DND-41 (cell line): ENCODE measurements around the gene PRXL2B.

Experiments
- ATAC-seq: fragments of 200-7000 bp; cut with Tn5 transposase; 3 replicates; pipeline ENCODE4 v1.9.1; 2021; ENCODE audit warnings: low read depth; ENCODE audit not compliant: insufficient read depth
- DNase-seq: peaks from one replicate; pipeline ENCODE4 v3.0.0-alpha.2; 2020
- H2AFZ ChIP-seq: 2 replicates; pipeline ENCODE4 v1.6.0; 2012; ENCODE audit warnings: low read depth, low read length
- H3K27ac ChIP-seq: 2 replicates; pipeline ENCODE4 v1.5.1; 2012; ENCODE audit warnings: low read length, inconsistent platforms
- H3K27me3 ChIP-seq: fragments of 200-600 bp; sonication (generic); 2 replicates; pipeline ENCODE4 v1.6.0; 2012; ENCODE audit warnings: low read length, mild to moderate bottlenecking, inconsistent platforms; ENCODE audit not compliant: insufficient read depth, poor library complexity
- H3K36me3 ChIP-seq: 2 replicates; pipeline ENCODE4 v1.5.1; 2012; ENCODE audit warnings: low read length, inconsistent platforms; ENCODE audit not compliant: insufficient read depth
- H3K4me1 ChIP-seq: 2 replicates; pipeline ENCODE4 v1.5.1; 2012; ENCODE audit warnings: mild to moderate bottlenecking, low read length; ENCODE audit not compliant: insufficient read depth
- H3K4me2 ChIP-seq: 2 replicates; pipeline ENCODE4 v1.6.0; 2012; ENCODE audit warnings: mild to moderate bottlenecking, moderate library complexity, low read length, inconsistent platforms; ENCODE audit not compliant: insufficient read depth
- H3K4me3 ChIP-seq, 2 experiments: fragments of 200-600 bp in 1 of 2; shearing (Covaris generic) in 1 of 2; 2 replicates each; pipeline ENCODE4 v1.5.1; 2012 to 2016; ENCODE audit warnings: inconsistent platforms in 2 of 2, low read length in 2 of 2, mild to moderate bottlenecking in 2 of 2, low read depth in 1 of 2, moderate library complexity in 1 of 2
- H3K79me2 ChIP-seq: 2 replicates; pipeline ENCODE4 v1.6.0; 2012; ENCODE audit warnings: low read length, inconsistent platforms; ENCODE audit not compliant: insufficient read depth
- H3K9ac ChIP-seq: 2 replicates; pipeline ENCODE4 v1.6.0; 2012; ENCODE audit warnings: low read depth, mild to moderate bottlenecking, inconsistent platforms, low read length, moderate library complexity
- H3K9me3 ChIP-seq: 2 replicates; pipeline ENCODE4 v1.5.1; 2012; ENCODE audit warnings: low read length, moderate library complexity, mild to moderate bottlenecking, inconsistent platforms; ENCODE audit not compliant: insufficient read depth, severe bottlenecking
- H4K20me1 ChIP-seq: 2 replicates; pipeline ENCODE4 v1.6.0; 2012; ENCODE audit warnings: low read length; ENCODE audit not compliant: insufficient read depth
- EZH2 ChIP-seq: IDR thresholded peaks from 3 replicates; pipeline ENCODE4 v1.6.1; 2012; ENCODE audit warnings: borderline replicate concordance, low read depth, mild to moderate bottlenecking, moderate library complexity, low read length, inconsistent platforms; ENCODE audit not compliant: severe bottlenecking
- TF ChIP-seq, protein P1 (sequence below): IDR thresholded peaks from 2 replicates; pipeline ENCODE4 v1.5.1; 2012; ENCODE audit warnings: borderline replicate concordance, low read length, moderate library complexity, mild to moderate bottlenecking; ENCODE audit not compliant: poor library complexity, severe bottlenecking; ENCODE audit errors: extremely low read depth

The PRXL2B gene

GRCh38 chr1:2589431-2590232, 3.1 kb downstream of the PRXL2B start:
- Histone ChIP-seq H3K9me3 (no peaks in the 10 kb centered on the region), H3K9ac (no peak overlapping the region), H3K36me3 (no peaks in the 10 kb centered on the region; the same call in 1 of the 2 replicates), H4K20me1 (peaks cover 11% of the 10 kb centered on the region; the same call in 1 of the 2 replicates), H3K4me1 (peaks cover 22% of the 10 kb centered on the region), H3K27me3 (no peaks in the 10 kb centered on the region), H3K79me2 (0 out of 2 replicates have a peak, but pooled peaks cover 3% of the 10 kb centered on the region), H3K27ac (no peak overlapping the region), H3K4me3 (no peak overlapping the region), H2AFZ (no peak overlapping the region), H3K4me2 (no peak overlapping the region)
- TF ChIP-seq, protein P1, sequence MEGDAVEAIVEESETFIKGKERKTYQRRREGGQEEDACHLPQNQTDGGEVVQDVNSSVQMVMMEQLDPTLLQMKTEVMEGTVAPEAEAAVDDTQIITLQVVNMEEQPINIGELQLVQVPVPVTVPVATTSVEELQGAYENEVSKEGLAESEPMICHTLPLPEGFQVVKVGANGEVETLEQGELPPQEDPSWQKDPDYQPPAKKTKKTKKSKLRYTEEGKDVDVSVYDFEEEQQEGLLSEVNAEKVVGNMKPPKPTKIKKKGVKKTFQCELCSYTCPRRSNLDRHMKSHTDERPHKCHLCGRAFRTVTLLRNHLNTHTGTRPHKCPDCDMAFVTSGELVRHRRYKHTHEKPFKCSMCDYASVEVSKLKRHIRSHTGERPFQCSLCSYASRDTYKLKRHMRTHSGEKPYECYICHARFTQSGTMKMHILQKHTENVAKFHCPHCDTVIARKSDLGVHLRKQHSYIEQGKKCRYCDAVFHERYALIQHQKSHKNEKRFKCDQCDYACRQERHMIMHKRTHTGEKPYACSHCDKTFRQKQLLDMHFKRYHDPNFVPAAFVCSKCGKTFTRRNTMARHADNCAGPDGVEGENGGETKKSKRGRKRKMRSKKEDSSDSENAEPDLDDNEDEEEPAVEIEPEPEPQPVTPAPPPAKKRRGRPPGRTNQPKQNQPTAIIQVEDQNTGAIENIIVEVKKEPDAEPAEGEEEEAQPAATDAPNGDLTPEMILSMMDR: no peak
- no peak for TF ChIP-seq EZH2
- ATAC-seq (no peak), DNase-seq (no peak)

DNA sequence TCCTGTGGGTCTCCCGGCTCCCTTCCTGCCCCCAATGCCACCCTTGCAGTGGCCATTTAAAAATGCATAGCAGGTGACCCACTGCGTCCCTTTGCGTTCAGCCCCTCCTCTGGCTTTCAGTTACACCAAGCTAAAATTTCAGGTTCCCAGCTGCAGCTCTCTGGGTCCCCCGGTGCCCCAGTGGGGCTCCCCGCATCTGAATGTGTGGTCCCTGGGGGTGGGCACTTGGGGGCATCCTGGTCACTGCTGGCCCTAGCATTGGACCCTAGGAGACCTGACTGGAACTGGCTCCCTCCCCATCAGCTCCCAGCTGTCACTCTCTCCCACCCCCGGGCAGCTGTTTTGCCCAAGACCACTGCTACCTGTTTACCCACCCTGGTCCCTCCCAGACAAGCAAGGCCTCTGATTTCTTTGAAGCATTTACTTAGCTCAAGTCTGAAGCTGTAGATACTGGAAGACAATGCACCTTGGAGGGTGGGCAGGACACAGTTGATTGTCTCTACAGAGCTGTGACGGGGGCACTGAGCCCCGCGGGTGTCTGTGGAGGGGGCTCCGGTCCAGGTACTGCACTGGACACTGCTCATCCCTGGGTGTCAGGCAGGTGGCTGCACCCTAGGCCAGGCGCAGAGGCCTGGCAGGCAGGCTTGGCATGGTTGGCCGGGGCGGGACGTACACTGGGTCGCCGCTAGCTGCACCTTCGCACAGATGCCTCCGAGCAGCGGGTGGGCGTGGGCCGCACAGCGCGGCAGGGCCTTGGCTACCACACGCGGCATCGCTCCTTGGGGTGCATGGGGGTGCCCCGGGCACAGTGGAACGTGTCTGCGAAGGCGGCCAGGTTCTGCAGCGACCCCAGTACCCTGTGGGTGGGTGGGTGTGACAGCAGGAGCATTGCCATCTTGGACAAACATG, 3.9 kb downstream of the PRXL2B start:
- TF ChIP-seq EZH2: no peak
- TF ChIP-seq, protein P1: no peak
- no peak overlapping the region for H3K4me2 ChIP-seq
- H3K27ac ChIP-seq: no peak overlapping the region
- H4K20me1 ChIP-seq: peaks cover 11% of the 10 kb centered on the region; the same call in 1 of the 2 replicates
- DNase-seq (no peak), ATAC-seq (no peak)
- H2AFZ ChIP-seq: no peak overlapping the region
- H3K4me3 ChIP-seq: no peak overlapping the region
- H3K9me3 ChIP-seq: no peaks in the 10 kb centered on the region
- no peak overlapping the region for H3K9ac ChIP-seq
- 0 out of 2 replicates have a peak, but pooled peaks cover 3% of the 10 kb centered on the region for H3K79me2 ChIP-seq
- no peaks in the 10 kb centered on the region for H3K27me3 ChIP-seq
- H3K36me3 ChIP-seq: no peaks in the 10 kb centered on the region; the same call in 1 of the 2 replicates
- peaks cover 15% of the 10 kb centered on the region for H3K4me1 ChIP-seq

DNA sequence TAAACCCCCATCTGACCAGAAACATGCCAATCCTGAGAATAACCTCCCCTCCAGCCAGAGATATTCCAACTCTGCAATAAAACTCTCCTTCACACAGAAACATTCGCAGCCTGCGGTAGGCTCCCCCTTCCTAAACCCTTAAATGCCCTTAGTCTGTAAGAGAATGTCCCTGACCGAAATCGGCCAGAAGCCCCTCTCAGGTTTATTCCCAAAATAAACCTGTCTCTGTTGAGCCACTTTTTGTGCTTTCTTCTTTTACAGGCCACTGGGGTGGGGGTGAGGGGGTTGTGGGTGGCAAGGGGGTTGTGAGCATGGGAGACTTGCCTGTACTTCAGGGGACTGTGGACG, 4.6 kb downstream of the PRXL2B start:
- no peaks in the 10 kb centered on the region for H3K36me3 ChIP-seq
- peaks cover 12% of the 10 kb centered on the region for H3K4me1 ChIP-seq
- H4K20me1 ChIP-seq: peaks cover 11% of the 10 kb centered on the region; the same call in 1 of the 2 replicates
- H3K79me2 ChIP-seq: no peaks in the 10 kb centered on the region
- H3K9me3 ChIP-seq: no peaks in the 10 kb centered on the region
- H2AFZ ChIP-seq: no peak overlapping the region
- H3K27me3 ChIP-seq: no peaks in the 10 kb centered on the region
- no peak overlapping the region for H3K9ac ChIP-seq
- no peak overlapping the region for H3K4me3 ChIP-seq
- no peak overlapping the region for H3K4me2 ChIP-seq
- no peak for TF ChIP-seq EZH2
- TF ChIP-seq, protein P1: no peak
- no peak for DNase-seq
- no peak for ATAC-seq
- H3K27ac ChIP-seq: no peak overlapping the region
